Gastrocnemius medialis (tissue), 4 donors: Measurements from ENCODE around the gene TCERG1L. TPM values are rescaled to one million over a fixed set of nuclear protein-coding genes. Genes with fewer than 3 reads are reported as not detected.

Source experiments
- ATAC-seq, 2 donors: fragments of 150-250 bp; one replicate each; pipeline ENCODE4 v1.9.1; 2016
- DNase-seq, 2 donors: peaks; one replicate each; pipeline ENCODE4 v3.0.0-alpha.2; 2019
- H3K27ac ChIP-seq, 4 donors: fragments of 200-600 bp; sonication (generic); 1 replicate in 1 of 4; 2 replicates in 3 of 4; pipeline ENCODE4 v1.5.1; 2016 to 2018; ENCODE audit warnings: mild to moderate bottlenecking in 2 of 4, moderate library complexity in 1 of 4
- H3K27me3 ChIP-seq, 3 donors: fragments of 200-600 bp; sonication (generic) in 2 of 3; 1 replicate in 1 of 3; 2 replicates in 2 of 3; pipeline versions ENCODE4 v1.5.1 to v1.6.0; 2016 to 2019; ENCODE audit warnings: mild to moderate bottlenecking in 1 of 3, moderate library complexity in 1 of 3
- H3K36me3 ChIP-seq, 2 donors: fragments of 200-600 bp; sonication (generic) in 1 of 2; one replicate each; pipeline ENCODE4 v1.5.1; 2017 to 2018
- H3K4me1 ChIP-seq, 2 donors: fragments of 200-600 bp; sonication (generic) in 1 of 2; one replicate each; pipeline ENCODE4 v1.5.1; 2016 to 2017; ENCODE audit warnings: mild to moderate bottlenecking in 2 of 2
- H3K4me3 ChIP-seq, 4 donors: fragments of 200-600 bp; sonication (generic) in 3 of 4; 1 replicate in 1 of 4; 2 replicates in 3 of 4; pipeline ENCODE4 v1.5.1; 2016 to 2019; ENCODE audit warnings: mild to moderate bottlenecking in 2 of 4
- H3K9me3 ChIP-seq, 3 donors: fragments of 200-600 bp; sonication (generic) in 2 of 3; 1 replicate in 1 of 3; 2 replicates in 2 of 3; pipeline ENCODE4 v1.5.1; 2016 to 2019
- POLR2A ChIP-seq, 2 donors: fragments of 450-650 bp; IDR thresholded peaks; one replicate each; pipeline ENCODE4 v1.6.1; 2017; ENCODE audit warnings: antibody characterized with exemption in 2 of 2, mild to moderate bottlenecking in 2 of 2, moderate library complexity in 2 of 2
- in situ Hi-C, 4 donors: fragments of 200-750 bp; cut with MboI; loops; one replicate each; pipeline versions ENCODE4 v1.15.0 to v1.8.0; 2017; ENCODE audit warnings: low sequenced_read_pairs in 4 of 4
- intact Hi-C: fragments of 100-400 bp; cut with DNase I; formaldehyde crosslinking; loops from one replicate; pipeline ENCODE4 v1.15.1; 2023; ENCODE audit warnings: low total_unique reads
- total RNA-seq, 4 donors: library from RNA; depleted of rRNA; stranded (reverse); fragments of >200 nt; gene quantifications; one replicate each; pipeline versions ENCODE4 v1.1.0 to v1.2.3, GENCODE V29; 2016
- TF ChIP-seq, protein P1 (sequence below), 5 experiments: fragments of 450-650 bp in 3 of 5; fragments of 200-600 bp in 2 of 5; sonication (generic) in 2 of 5; IDR thresholded peaks in 4 of 5; conservative IDR thresholded peaks in 1 of 5; 1 replicate in 4 of 5; 2 replicates in 1 of 5; pipeline ENCODE4 v1.5.1; 2016 to 2019; ENCODE audit warnings: antibody characterized with exemption in 5 of 5, mild to moderate bottlenecking in 3 of 5, moderate library complexity in 3 of 5

Gene TCERG1L
- total RNA-seq, 4 donors from 2014 or later: not detected

DNA sequence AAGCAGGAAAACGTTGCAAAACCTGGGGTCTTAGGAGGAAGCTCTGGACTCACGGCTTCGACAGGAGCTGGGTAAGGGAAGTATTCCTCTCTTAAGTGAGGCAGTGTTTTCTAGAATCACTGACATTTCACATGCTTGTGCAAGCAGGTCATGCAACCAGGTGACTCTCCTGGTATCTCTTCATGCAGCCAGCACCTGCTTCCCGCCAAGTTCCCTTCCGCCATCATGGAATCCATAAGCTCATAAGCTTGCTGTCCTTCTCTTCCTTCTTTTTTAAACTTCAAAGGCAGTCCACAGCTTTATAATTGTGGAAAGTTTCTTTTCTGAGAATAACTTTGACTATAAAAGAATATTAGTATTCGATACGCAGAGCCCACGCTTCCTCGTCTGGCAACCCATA is 256.1 kb downstream of the TCERG1L start:
- no peak overlapping the region for H3K27ac ChIP-seq
- H3K4me3 ChIP-seq: no peak overlapping the region
- DNase-seq (no peak), ATAC-seq (no peak)
- TF ChIP-seq, protein P1, sequence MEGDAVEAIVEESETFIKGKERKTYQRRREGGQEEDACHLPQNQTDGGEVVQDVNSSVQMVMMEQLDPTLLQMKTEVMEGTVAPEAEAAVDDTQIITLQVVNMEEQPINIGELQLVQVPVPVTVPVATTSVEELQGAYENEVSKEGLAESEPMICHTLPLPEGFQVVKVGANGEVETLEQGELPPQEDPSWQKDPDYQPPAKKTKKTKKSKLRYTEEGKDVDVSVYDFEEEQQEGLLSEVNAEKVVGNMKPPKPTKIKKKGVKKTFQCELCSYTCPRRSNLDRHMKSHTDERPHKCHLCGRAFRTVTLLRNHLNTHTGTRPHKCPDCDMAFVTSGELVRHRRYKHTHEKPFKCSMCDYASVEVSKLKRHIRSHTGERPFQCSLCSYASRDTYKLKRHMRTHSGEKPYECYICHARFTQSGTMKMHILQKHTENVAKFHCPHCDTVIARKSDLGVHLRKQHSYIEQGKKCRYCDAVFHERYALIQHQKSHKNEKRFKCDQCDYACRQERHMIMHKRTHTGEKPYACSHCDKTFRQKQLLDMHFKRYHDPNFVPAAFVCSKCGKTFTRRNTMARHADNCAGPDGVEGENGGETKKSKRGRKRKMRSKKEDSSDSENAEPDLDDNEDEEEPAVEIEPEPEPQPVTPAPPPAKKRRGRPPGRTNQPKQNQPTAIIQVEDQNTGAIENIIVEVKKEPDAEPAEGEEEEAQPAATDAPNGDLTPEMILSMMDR (IDR thresholded peaks at IDR 0.05 in 4 of 5, conservative IDR thresholded peaks at IDR 0.05 in 1 of 5): no peak
- no peak for TF ChIP-seq POLR2A (IDR thresholded peaks at IDR 0.05)
- in situ Hi-C loops (no loop called here), intact Hi-C loops (no loop called here)
- no peaks in the 10 kb centered on the region for H3K4me1 ChIP-seq
- H3K9me3 ChIP-seq: no peaks in the 10 kb centered on the region
- no peaks in the 10 kb centered on the region for H3K36me3 ChIP-seq
- no peaks in the 10 kb centered on the region for H3K27me3 ChIP-seq

DNA sequence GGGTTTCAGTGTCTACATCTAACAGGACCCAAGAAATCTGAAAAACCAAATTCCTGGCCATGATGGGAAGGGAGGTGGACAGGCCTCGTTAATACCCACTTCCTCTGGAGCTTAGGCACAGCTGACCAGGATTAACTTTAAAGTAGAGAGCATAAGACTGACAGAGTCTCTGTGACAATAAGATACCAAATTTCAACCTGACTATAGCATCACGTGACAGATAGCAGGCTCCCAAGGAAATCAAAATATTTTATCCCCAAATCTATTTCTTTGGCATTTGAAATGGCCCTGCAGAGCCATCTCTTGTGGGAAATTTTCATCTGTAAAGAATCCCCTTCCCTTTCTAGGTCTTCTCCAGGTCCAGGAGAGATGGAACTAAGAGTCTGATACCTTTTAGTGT is 258.3 kb downstream of the TCERG1L start:
- intact Hi-C loops: no loop called here
- in situ Hi-C loops: no loop called here
- Histone ChIP-seq H3K27me3 (no peaks in the 10 kb centered on the region), H3K4me3 (no peak overlapping the region), H3K9me3 (no peaks in the 10 kb centered on the region), H3K27ac (no peak overlapping the region), H3K36me3 (no peaks in the 10 kb centered on the region), H3K4me1 (no peaks in the 10 kb centered on the region)
- DNase-seq: no peak
- ATAC-seq: no peak
- TF ChIP-seq, protein P1 (IDR thresholded peaks at IDR 0.05 in 4 of 5, conservative IDR thresholded peaks at IDR 0.05 in 1 of 5): no peak
- TF ChIP-seq POLR2A (IDR thresholded peaks at IDR 0.05): no peak

DNA sequence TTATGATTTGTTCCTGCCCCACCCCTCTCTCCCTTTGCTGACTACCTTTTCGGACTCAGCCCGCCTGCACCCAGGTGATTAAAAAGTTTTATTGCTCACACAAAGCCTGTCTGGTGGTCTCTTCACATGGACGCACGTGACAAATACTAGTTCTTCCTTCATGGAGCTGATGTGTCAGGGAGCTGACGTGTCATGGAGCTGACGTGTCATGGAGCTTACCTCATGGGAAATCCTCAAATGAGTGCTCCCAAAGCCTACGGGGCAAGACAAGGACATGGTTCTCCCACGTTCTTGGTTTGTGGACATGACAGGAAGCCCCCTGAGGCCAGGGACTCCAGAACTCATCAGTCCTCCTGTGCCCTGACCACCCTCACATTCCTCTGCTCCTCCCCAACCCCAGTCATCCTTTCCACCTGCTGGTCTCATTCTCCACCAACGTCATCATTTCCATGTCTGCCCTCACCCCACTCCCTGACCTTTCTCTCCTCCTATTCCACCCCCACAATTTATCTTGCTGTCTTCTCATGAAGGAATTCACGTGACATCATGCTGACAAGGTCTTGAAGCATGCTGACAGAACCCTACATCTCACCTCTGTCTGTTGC is 261.3 kb downstream of the TCERG1L start:
- in situ Hi-C loops: no loop called here
- H3K36me3 ChIP-seq: no peaks in the 10 kb centered on the region
- intact Hi-C loops: no loop called here

DNA sequence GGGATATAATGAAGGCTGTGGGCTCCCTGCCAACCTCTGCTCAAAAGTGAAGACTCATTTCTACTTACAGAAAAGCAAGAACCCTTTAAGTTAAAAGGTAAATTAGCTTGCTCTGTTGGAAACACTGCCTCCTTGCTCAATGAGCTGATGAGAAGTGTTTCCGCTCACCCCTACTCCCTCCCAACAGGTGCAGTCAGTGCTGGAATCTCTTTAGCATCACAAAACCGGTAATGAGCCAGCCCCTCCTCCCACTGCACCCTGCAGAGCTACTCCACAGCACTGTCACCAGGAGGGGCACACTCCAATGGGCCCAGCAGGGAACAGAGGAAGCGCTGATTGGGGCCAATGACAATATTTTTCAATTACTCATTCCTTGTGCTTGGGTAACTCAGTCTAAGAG is 262.5 kb downstream of the TCERG1L start:
- intact Hi-C loops: no loop called here
- H3K27me3 ChIP-seq: no peaks in the 10 kb centered on the region
- in situ Hi-C loops: no loop called here
- TF ChIP-seq, protein P1 (IDR thresholded peaks at IDR 0.05 in 4 of 5, conservative IDR thresholded peaks at IDR 0.05 in 1 of 5): no peak
- TF ChIP-seq POLR2A (IDR thresholded peaks at IDR 0.05): no peak
- H3K4me3 ChIP-seq: no peak overlapping the region
- ATAC-seq (no peak), DNase-seq (no peak)
- no peaks in the 10 kb centered on the region for H3K4me1 ChIP-seq
- no peaks in the 10 kb centered on the region for H3K9me3 ChIP-seq
- no peak overlapping the region for H3K27ac ChIP-seq
- H3K36me3 ChIP-seq: no peaks in the 10 kb centered on the region

More for the DNA sequence above, 261.3 kb downstream of the TCERG1L start:
- no peaks in the 10 kb centered on the region for H3K9me3 ChIP-seq
- ATAC-seq: no peak
- DNase-seq: no peak
- H3K27ac ChIP-seq: no peak overlapping the region
- no peaks in the 10 kb centered on the region for H3K4me1 ChIP-seq
- TF ChIP-seq, protein P1 (IDR thresholded peaks at IDR 0.05 in 4 of 5, conservative IDR thresholded peaks at IDR 0.05 in 1 of 5): no peak
- TF ChIP-seq POLR2A (IDR thresholded peaks at IDR 0.05): no peak
- no peak overlapping the region for H3K4me3 ChIP-seq
- H3K27me3 ChIP-seq: no peaks in the 10 kb centered on the region

DNA sequence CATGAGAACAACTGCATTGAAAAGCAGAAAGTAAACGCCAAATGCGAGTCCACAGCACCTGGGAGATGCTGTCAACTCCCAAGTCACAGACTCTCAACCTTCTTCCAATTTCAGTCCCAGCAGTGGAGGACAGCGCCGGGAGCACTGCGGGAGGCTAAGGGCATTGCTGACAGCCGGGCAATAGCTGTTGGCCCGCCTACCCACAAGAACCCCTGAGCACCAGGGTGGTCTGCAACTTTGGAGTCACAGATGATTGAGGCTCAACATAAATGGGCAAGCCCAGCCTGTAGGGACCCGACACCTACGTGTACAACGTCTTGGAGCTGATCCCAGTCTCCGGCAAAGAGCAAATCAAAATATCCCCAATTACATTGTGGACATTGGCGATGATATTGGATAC is 262.9 kb downstream of the TCERG1L start:
- no peak for ATAC-seq
- H3K27ac ChIP-seq: no peak overlapping the region

More for the DNA sequence above, 262.9 kb downstream of the TCERG1L start:
- Histone ChIP-seq H3K36me3 (no peaks in the 10 kb centered on the region), H3K4me1 (no peaks in the 10 kb centered on the region), H3K9me3 (no peaks in the 10 kb centered on the region), H3K27me3 (no peaks in the 10 kb centered on the region), H3K4me3 (no peak overlapping the region)
- no peak for TF ChIP-seq POLR2A (IDR thresholded peaks at IDR 0.05)
- TF ChIP-seq, protein P1 (IDR thresholded peaks at IDR 0.05 in 4 of 5, conservative IDR thresholded peaks at IDR 0.05 in 1 of 5): no peak
- in situ Hi-C loops (no loop called here), intact Hi-C loops (no loop called here)
- no peak for DNase-seq
